ENCODE measurements around the gene TBC1D10A.

GRCh38 chr22:30358541-30358940 lies 31.8 kb upstream of the TBC1D10A start:
- TF ChIP-seq EZH2 (IDR thresholded peaks at IDR 0.05; ENCODE audit: low read length), result no peak
- no peak for TF ChIP-seq CTCF (optimal IDR thresholded peaks at IDR 0.05 in 1 of 3, IDR thresholded peaks at IDR 0.05 in 1 of 3, conservative IDR thresholded peaks at IDR 0.05 in 1 of 3; ENCODE audit: extremely low read depth in 1 of 3, insufficient read depth in 2 of 3, low read length in 3 of 3)

Data from keratinocyte (primary cell).